BLaER1 treated with 17β-estradiol and CSF1 and Interleukin-3, amounts not matched to agents 10 nM and 100 nM (cell line): Measurements from ENCODE around the gene ARHGAP8.
A peak's percentile ranks its signal among the peaks of the same experiment; 100 is the strongest.

Experiments used
- H3K27ac ChIP-seq, 11 experiments: shearing (Covaris generic); formaldehyde crosslinking; 2 replicates each; pipeline ENCODE4 v1.8.1; 2022
- H3K27me3 ChIP-seq, 11 experiments: shearing (Covaris generic); formaldehyde crosslinking; 2 replicates each; pipeline ENCODE4 v1.8.1; 2022
- H3K36me3 ChIP-seq, 11 experiments: shearing (Covaris generic); formaldehyde crosslinking; 2 replicates each; pipeline ENCODE4 v1.8.1; 2022
- H3K4me1 ChIP-seq, 10 experiments: shearing (Covaris generic); formaldehyde crosslinking; 2 replicates each; pipeline ENCODE4 v1.8.1; 2022
- H3K4me2 ChIP-seq, 11 experiments: shearing (Covaris generic); formaldehyde crosslinking; 2 replicates each; pipeline ENCODE4 v1.8.1; 2022
- H3K4me3 ChIP-seq, 10 experiments: shearing (Covaris generic); formaldehyde crosslinking; 2 replicates each; pipeline ENCODE4 v1.8.1; 2022
- H3K9ac ChIP-seq, 11 experiments: shearing (Covaris generic); formaldehyde crosslinking; 2 replicates each; pipeline ENCODE4 v1.8.1; 2022
- H3K9me3 ChIP-seq, 11 experiments: shearing (Covaris generic); formaldehyde crosslinking; replicated peaks in 1 of 11; 2 replicates each; pipeline ENCODE4 v1.8.1; 2022
- H4K20me1 ChIP-seq, 11 experiments: shearing (Covaris generic); formaldehyde crosslinking; 2 replicates each; pipeline ENCODE4 v1.8.1; 2022
- Cebpa-rat ChIP-seq, 11 experiments: shearing (Covaris generic); IDR thresholded peaks; 2 replicates each; pipeline ENCODE4 v1.8.1; 2022

ARHGAP8 gene

DNA sequence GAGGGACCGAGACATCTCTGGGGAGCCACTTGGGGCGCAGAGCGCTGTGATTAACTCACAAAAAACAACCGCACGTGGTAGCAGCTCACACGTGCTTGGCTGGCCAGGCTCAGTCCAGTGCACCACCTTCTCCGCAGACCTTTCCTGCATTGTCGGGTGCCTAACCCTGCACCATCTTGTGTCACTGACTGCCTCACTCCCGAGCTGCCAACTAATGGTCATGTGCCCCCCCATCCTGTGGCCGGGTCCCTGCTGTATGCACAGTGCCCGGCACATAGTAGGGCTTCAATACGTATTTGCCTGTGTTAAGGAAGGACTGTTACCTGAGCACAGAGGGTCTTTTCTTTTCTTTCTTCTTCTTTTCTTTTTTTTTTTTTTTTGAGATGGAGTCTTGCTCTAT, 71.9 kb downstream of the ARHGAP8 start:
- TF ChIP-seq Cebpa-rat (IDR thresholded peaks at IDR 0.05): no peak
- H3K4me3 ChIP-seq: no peak overlapping the region
- H3K9ac ChIP-seq: no peak overlapping the region
- no peaks in the 10 kb centered on the region for H3K9me3 ChIP-seq
- H4K20me1 ChIP-seq: peaks cover 0 to 9% (median 0%) of the 10 kb centered on the region in 11 experiments; a peak in 5 of 22 replicates
- H3K4me2 ChIP-seq: no peak overlapping the region
- H3K27ac ChIP-seq: no peak overlapping the region
- peaks cover 0 to 7% (median 0%) of the 10 kb centered on the region in 10 experiments; a peak in 4 of 20 replicates for H3K4me1 ChIP-seq
- no peaks in the 10 kb centered on the region for H3K27me3 ChIP-seq
- no peaks in the 10 kb centered on the region for H3K36me3 ChIP-seq

DNA sequence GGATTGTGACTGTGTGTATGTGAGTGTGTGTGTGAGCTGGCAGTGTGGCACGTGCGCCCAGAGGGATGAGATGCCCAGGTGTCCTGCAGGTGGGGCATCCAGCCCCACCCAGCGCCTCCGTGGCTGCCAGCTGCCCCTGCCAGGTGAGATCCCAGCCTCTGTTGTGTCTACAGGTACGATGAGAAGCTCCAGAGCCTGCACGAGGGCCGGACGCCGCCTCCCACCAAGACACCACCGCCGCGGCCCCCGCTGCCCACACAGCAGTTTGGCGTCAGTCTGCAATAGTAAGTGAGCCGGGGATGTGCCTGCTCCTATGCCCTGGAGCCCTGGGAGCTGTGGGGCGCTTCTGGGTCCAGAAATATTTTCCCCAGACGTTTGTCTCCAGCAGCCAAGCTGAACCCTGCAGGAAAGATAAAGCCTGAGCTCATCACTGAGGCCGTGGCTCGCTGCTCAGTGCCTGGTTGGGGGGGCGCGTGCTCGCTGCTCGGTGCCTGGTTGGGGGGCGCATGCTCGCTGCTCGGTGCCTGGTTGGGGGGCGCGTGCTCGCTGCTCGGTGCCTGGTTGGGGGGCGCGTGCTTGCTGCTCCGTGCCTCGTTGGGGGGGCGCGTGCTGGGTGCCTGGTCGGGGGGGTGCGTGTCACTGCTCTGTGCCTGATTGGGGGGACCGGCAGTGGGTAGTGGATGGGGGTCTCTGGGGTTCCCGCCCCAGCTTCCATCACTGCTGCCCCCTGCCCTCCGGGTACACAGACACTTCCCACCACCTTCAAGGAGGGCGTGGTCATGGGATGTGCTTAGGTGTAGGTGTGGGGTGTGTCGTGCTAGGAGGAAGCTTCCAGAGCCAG, 73.2 kb downstream of the ARHGAP8 start:
- H3K9ac ChIP-seq: no peak overlapping the region
- H3K36me3 ChIP-seq: no peaks in the 10 kb centered on the region
- no peak overlapping the region for H3K4me2 ChIP-seq
- peaks cover 0 to 4% (median 0%) of the 10 kb centered on the region in 10 experiments; a peak in 4 of 20 replicates for H3K4me1 ChIP-seq
- H3K27me3 ChIP-seq: no peaks in the 10 kb centered on the region
- peaks cover 0 to under 1% (median 0%) of the 10 kb centered on the region in 11 experiments; a peak in 1 of 22 replicates for H4K20me1 ChIP-seq
- no peaks in the 10 kb centered on the region for H3K9me3 ChIP-seq
- no peak overlapping the region for H3K27ac ChIP-seq
- H3K4me3 ChIP-seq: no peak overlapping the region
- no peak for TF ChIP-seq Cebpa-rat (IDR thresholded peaks at IDR 0.05)

DNA sequence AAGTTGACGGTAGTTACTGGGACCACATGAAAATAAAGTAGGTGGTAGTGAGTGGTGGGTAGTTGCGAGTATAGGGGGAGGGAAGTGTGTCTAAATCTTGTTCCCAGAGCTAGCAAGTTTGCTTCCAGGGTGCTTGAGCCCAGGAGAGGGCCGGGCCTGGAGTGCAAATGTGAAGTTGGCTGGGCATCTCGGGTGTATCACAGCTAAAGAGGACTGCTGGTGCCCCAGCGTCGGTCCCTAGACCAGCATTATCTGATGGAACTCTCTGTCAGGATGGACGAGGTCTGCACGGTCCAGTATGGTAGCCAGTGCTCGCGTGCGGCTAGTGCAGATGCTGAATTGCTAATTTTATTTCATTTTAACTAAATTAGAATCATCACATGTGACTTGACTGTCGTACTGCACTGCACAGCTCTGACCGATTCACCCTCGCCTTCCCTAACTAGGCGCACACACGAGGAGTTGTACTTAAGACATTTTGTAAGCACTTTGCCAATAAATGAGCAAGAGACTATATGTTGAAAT, 75.4 kb downstream of the ARHGAP8 start:
- no peak for TF ChIP-seq Cebpa-rat (IDR thresholded peaks at IDR 0.05)
- peaks cover 2 to 16% (median 12%) of the 10 kb centered on the region in 11 experiments; a peak in 18 of 22 replicates for H3K9me3 ChIP-seq

DNA sequence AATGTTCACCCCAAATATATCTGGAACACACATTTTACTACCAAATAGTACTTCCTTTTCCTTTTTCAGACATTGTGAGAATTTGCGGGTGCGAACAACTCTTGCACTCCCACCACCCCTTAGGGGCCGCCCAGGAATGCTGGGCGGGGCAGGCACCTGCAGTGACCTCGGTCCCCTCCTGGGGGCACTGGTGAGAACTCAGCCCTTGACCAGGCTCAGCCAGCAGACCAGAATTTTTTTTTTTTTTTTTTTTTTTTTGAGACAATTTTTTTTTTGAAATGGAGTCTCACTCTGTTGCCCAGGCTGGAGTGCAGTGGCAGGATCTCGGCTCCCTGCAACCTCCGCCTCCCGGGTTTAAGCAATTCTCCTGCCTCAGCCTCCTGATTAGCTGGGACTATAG, 75.8 kb downstream of the ARHGAP8 start:
- H3K36me3 ChIP-seq: no peaks in the 10 kb centered on the region
- H3K27me3 ChIP-seq: no peaks in the 10 kb centered on the region
- H3K27ac ChIP-seq: no peak overlapping the region
- peaks cover 7 to 21% (median 17%) of the 10 kb centered on the region in 11 experiments; a peak in 21 of 22 replicates for H3K9me3 ChIP-seq
- no peak overlapping the region for H3K9ac ChIP-seq
- no peak overlapping the region for H3K4me2 ChIP-seq
- no peaks in the 10 kb centered on the region for H3K4me1 ChIP-seq
- no peak for TF ChIP-seq Cebpa-rat (IDR thresholded peaks at IDR 0.05)
- no peak overlapping the region for H3K4me3 ChIP-seq
- no peaks in the 10 kb centered on the region for H4K20me1 ChIP-seq

More for the DNA sequence above, 75.4 kb downstream of the ARHGAP8 start:
- H3K4me1 ChIP-seq: no peaks in the 10 kb centered on the region
- H3K4me3 ChIP-seq: no peak overlapping the region
- no peak overlapping the region for H3K4me2 ChIP-seq
- H3K36me3 ChIP-seq: no peaks in the 10 kb centered on the region
- H3K27me3 ChIP-seq: no peaks in the 10 kb centered on the region
- no peaks in the 10 kb centered on the region for H4K20me1 ChIP-seq
- no peak overlapping the region for H3K27ac ChIP-seq
- H3K9ac ChIP-seq: no peak overlapping the region

DNA sequence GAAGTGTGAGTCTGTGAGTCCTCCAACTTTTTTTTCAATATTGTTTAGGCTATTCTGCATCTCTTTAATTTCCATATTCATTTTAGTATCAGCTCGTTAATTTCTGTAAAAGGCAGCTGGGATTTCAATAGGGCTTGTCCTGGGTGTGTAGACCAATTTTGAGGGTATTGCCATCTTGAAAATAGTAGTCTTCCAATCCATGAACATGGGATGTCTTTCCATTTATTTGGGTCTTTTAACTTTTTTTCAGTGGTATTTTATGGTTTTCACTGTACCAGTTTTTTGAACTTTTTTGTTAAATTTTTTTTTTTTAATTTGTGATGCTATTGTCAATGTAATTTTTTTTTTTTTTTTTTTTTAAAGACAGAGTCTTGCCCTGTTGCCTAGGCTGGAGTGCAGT, 79.5 kb downstream of the ARHGAP8 start:
- Histone ChIP-seq H3K9ac (no peak overlapping the region), H3K27me3 (no peaks in the 10 kb centered on the region), H3K4me3 (no peak overlapping the region), H3K4me2 (no peak overlapping the region), H3K4me1 (peaks cover 0 to 6% (median 2%) of the 10 kb centered on the region in 10 experiments; a peak in 10 of 20 replicates), H3K9me3 (peaks cover 35 to 52% (median 46%) of the 10 kb centered on the region in 11 experiments), H4K20me1 (0 out of 22 replicates have a peak, but pooled peaks cover 0 to under 1% (median 0%) of the 10 kb centered on the region in 11 experiments), H3K27ac (no peak overlapping the region), H3K36me3 (peaks cover 0 to 8% (median 0%) of the 10 kb centered on the region in 11 experiments; a peak in 3 of 22 replicates)
- no peak for TF ChIP-seq Cebpa-rat (IDR thresholded peaks at IDR 0.05)

DNA sequence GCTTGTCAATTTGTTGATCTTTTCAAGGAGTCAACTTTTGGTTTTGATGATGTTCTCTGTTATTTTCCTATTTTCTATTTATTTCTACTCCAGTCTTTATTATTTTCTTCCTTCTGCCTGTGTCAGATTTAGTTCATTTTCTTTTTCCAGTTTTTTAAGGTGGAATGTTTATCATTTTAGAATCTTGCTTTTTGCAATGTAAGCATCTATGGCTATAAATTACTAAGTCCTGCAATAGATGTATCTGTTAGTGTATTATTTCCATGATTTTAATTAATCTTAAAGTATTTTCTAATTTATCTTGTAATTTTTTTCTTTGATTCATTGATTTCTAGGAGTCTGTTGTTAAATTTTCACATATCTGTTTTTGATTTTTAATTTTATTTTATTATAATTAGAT, 81.7 kb downstream of the ARHGAP8 start:
- no peak for TF ChIP-seq Cebpa-rat (IDR thresholded peaks at IDR 0.05)
- peaks cover 35 to 52% (median 46%) of the 10 kb centered on the region in 11 experiments for H3K9me3 ChIP-seq
- peaks cover 0 to 7% (median 0%) of the 10 kb centered on the region in 11 experiments; a peak in 2 of 22 replicates for H3K27me3 ChIP-seq
- H3K36me3 ChIP-seq: peaks cover 0 to 8% (median 0%) of the 10 kb centered on the region in 11 experiments; a peak in 3 of 22 replicates
- 0 out of 22 replicates have a peak, but pooled peaks cover 0 to 6% (median 0%) of the 10 kb centered on the region in 11 experiments for H4K20me1 ChIP-seq
- H3K27ac ChIP-seq: no peak overlapping the region
- peaks cover 0 to 28% (median 24%) of the 10 kb centered on the region in 10 experiments; a peak in 18 of 20 replicates for H3K4me1 ChIP-seq
- H3K9ac ChIP-seq: no peak overlapping the region
- H3K4me2 ChIP-seq: no peak overlapping the region
- no peak overlapping the region for H3K4me3 ChIP-seq

DNA sequence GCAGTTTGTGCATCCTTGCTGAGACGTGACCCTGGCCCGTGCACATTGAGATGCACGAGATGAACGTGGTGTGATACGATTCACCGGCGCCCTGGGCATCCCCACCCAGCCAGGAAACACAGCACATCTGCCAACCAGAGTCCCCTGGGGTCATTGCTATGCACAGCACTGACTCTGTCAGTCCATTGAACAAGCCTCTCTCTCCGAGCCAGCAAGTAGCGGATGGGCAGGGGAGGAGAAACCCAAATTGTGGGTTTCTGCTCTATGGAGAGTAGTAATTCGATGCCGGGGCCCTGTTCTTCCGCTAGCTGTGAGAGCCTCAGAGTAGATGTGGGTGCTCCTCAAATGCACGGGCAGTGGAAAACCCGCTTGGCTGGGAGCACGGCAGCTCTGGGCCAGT, 85.1 kb downstream of the ARHGAP8 start:
- H3K9me3 ChIP-seq: peaks cover 30 to 42% (median 37%) of the 10 kb centered on the region in 11 experiments
- peaks cover 0 to 8% (median 0%) of the 10 kb centered on the region in 11 experiments; a peak in 3 of 22 replicates for H3K36me3 ChIP-seq
- H3K9ac ChIP-seq: peak overlapping the region in 2 of 11 experiments; percentile 6 to 33; a peak in 1 of 22 replicates
- 0 out of 22 replicates have a peak, but pooled peaks cover 0 to 6% (median 0%) of the 10 kb centered on the region in 11 experiments for H4K20me1 ChIP-seq
- no peak overlapping the region for H3K4me3 ChIP-seq
- no peak overlapping the region for H3K27ac ChIP-seq
- TF ChIP-seq Cebpa-rat (IDR thresholded peaks at IDR 0.05): no peak
- H3K27me3 ChIP-seq: peaks cover 0 to 10% (median 0%) of the 10 kb centered on the region in 11 experiments; a peak in 2 of 22 replicates
- peaks cover 10 to 62% (median 54%) of the 10 kb centered on the region in 10 experiments for H3K4me1 ChIP-seq
- peak overlapping the region in 10 of 11 experiments; percentile 11 to 92 (median 74); a peak in 18 of 22 replicates for H3K4me2 ChIP-seq

DNA sequence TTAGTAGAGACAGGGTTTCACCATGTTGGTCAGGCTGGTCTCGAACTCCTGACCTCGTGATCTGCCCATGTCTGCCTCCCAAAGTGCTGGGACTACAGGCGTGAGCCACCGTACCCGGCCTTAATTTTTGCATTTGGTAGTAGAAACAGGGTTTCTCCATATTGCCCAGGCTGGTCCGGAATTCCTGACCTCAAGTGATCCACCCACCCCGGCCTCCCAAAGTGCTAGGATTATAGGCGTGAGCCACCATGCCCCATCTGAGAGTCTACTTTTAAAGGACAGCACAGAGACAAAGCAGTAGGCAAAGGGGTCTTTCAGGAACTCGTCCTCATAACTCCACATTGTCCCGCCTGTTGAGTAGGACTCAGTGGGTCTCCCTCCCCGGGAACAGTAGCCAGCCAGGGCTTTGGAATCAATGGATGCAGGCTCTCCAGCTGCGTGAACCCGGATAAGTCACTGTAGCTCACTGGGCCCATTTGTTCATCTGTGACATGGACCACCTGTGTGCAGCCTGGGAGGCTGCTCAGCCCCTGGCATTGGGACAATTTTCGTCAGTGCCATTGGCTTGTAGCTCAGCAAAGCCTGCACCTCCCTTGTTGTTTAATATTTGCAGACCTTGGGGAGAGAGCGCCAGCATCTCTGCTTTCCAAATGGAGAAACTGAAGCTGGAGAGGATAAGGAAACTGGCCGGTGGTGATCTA, 86.1 kb downstream of the ARHGAP8 start:
- H3K27ac ChIP-seq: no peak overlapping the region
- H3K4me1 ChIP-seq: peaks cover 10 to 66% (median 54%) of the 10 kb centered on the region in 10 experiments
- H3K4me2 ChIP-seq: peak overlapping the region in 9 of 11 experiments; percentile 48 to 92 (median 74); a peak in 17 of 22 replicates
- H4K20me1 ChIP-seq: 0 out of 22 replicates have a peak, but pooled peaks cover 0 to 6% (median 0%) of the 10 kb centered on the region in 11 experiments
- no peak overlapping the region for H3K9ac ChIP-seq
- peaks cover 0 to 10% (median 0%) of the 10 kb centered on the region in 11 experiments; a peak in 2 of 22 replicates for H3K27me3 ChIP-seq
- no peak for TF ChIP-seq Cebpa-rat (IDR thresholded peaks at IDR 0.05)
- H3K4me3 ChIP-seq: no peak overlapping the region
- peaks cover 23 to 33% (median 28%) of the 10 kb centered on the region in 11 experiments for H3K9me3 ChIP-seq
- peaks cover 0 to 8% (median 0%) of the 10 kb centered on the region in 11 experiments; a peak in 3 of 22 replicates for H3K36me3 ChIP-seq
